Measurements from ENCODE around the gene CEBPA.

The CEBPA gene

DNA sequence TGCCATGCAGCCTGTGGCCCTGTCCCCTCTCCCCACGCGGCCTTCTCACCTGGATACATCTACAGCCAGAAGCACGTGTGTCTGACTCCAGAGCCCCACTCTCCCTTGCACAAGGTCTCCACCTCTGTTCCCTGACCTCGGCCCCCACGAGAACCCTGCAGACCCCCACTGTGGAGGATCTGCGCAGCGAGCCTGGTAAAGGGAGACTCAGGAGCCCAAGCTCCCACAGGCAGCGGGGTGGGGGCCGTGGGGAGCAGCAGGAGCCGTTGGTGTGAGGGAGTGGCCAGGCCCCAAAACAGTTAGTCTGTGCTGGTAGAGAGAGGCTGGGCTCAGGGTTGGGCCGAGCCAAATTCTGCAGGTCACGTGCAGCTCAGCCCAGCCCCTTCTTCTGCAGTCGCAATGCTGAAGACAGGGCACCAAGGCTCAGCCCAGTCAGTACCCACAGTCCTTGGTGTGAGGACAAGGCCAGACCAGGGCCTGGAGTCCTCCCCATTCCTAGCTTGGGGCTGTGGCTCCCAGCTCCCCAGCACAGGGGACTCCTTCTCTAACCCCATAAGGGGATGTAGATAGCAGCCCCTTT, 48.0 kb downstream of the CEBPA start:
- in situ Hi-C loops (cut with MboI; ENCODE audit: low sequenced_read_pairs): no loop called here

DNA sequence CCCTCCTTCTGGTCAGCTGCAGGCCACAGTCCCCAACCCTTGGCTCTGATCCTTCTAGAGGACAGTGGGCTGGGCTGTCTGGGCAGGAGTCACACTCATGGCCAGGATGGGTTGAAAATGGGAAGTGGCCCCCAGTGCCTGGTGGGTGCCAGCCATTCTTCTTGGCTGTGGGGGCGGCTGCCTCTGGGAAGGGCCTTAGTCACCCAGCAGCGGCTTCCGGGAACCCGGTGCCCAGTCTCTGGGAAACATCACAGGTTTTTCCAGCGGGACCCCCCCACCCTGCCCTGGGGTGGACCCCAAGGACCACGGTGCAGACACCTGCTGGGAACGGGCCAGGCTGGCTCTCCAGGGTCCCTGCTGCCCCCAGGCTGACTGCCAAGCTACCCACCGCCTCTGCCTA, 49.4 kb downstream of the CEBPA start:
- in situ Hi-C loops (cut with MboI; ENCODE audit: low sequenced_read_pairs): no loop called here

DNA sequence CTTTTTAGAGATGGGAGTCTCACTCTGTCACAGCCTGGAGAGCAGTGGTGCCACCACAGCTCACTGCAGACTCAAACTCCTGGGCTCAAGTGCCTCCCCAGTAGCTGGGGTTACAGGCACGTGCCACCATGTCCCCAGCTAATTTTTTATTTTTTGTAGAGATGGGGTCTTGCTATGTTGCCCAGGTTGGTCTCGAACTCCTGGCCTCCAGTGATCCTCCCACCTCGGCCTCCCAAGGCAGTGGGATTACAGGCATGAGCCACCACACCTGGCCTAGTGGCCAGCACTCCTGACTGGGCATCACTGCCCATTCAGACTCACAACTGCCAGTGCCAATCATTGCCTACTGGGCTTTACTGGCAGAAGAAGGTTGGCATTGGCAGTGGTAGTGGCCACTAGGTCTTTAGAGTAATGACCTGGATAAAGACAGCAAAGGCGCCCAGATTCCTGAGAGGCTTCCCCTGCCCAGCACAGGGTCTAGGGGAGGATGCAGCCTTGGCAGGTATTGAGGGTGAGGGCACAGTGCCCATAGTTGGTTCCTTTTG, 49.8 kb downstream of the CEBPA start:
- in situ Hi-C loops (cut with MboI; ENCODE audit: low sequenced_read_pairs): no loop called here

DNA sequence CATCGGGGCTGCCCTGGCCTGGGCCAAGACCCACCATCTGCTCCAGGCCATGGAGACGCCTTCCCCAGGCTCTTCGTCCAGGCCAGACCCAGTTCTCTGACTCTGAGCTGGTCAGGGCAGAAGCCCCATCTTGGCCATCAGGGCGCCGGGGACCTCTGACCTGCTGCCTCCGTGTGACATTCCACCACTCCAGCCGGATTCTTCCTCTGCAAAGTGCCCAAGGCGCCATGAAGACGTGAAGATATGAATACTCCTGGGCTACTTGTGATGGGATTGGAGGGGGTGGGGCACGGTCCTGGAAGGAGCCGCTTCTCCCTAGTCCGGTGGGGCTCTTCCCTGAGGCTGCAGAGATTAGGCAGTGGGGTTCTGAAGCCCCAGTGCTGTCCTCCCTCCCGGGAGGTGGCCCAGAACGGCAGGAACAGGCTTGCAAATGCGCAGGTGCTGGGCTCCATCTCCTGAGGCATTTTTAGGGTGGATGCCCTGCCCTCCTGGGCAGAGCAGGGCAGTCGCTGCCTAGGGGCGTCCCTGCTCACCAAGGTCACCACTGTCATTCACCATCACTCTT, 50.7 kb downstream of the CEBPA start:
- in situ Hi-C loops (cut with MboI; ENCODE audit: low sequenced_read_pairs): no loop called here

DNA sequence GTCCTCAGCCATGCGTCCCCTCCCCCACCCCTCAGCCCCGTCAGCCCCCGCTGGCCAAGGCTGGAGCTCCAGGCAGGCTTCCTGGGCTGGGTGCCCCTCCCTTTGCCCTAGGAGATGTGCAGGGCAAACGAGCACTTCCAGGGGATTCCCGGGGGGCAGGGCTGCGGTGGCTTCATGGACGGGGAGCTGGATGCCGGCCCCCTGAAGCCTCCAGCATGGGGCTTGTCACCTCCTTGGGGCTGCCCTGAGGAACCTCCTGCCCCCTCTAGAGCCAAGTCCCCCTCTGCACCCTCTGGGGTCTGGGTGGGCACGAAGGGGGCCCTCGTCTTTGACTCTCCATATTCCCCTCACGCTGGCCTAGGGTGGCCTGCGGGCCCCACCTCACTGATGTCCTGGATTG, 51.3 kb downstream of the CEBPA start:
- in situ Hi-C loops (cut with MboI; ENCODE audit: low sequenced_read_pairs): no loop called here

DNA sequence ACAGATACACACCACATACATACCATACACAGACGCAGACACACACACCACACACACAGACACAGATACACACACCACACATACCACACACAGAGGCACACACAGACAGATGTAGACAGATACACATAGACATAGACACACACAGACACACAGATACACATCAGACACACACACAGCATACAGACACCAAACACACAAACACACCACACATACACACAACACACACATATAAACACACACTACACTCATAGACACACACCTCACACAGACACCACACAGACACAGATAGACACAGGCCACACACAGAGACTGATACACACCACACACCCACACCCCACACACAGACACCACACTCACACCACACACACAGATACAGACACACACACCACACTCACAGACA, 51.8 kb downstream of the CEBPA start:
- in situ Hi-C loops (cut with MboI; ENCODE audit: low sequenced_read_pairs): no loop called here

All from HL-60/S4 treated with retinoic acid at 250 ng/mL for 4 days and 3 days (cell line).